Activated T-helper 1 cell treated with anti-CD3 and anti-CD28 coated beads, Interleukin-2, amount 50 U/mL, for 16 hours (primary cell): ENCODE results near the gene WWTR1.

Source experiments
- DNase-seq, 2 donors: peaks; one replicate each; pipeline ENCODE4 v3.0.0-alpha.2; 2020; ENCODE audit warnings: low read depth in 1 of 2, low spot score in 1 of 2

Gene WWTR1

DNA sequence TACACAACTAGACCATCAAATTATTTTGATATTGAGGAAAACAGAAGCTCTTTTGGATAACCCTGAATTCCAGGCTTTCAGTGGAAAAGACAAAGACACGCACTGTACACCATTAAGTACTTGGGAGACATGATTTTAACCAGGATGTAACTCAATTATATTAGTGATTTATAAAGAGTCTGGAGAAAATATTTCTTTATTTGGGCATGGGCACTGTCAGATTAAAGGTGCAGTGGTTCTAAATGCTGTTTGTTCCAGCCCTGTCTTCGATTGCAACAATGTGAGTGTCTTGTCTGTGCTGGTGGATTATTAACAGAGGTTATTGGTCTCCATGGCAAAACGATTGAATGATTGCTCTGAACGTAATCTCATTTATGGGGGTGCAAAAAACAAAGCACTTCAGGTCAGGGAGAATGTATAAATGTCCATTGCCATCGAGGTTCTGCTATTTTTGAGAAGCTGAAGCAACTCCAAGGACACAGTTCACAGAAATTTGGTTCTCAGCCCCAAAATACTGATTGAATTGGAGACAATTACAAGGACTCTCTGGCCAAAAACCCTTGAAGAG lies 183.5 kb downstream of the WWTR1 start, which contains the start of gene TM4SF4:
Gene TM4SF4 (plus strand): TSS at position 448 of the 568 bp plus-strand sequence. CDS start 181 bp downstream, outside the sequence.
- no peak for DNase-seq

DNA sequence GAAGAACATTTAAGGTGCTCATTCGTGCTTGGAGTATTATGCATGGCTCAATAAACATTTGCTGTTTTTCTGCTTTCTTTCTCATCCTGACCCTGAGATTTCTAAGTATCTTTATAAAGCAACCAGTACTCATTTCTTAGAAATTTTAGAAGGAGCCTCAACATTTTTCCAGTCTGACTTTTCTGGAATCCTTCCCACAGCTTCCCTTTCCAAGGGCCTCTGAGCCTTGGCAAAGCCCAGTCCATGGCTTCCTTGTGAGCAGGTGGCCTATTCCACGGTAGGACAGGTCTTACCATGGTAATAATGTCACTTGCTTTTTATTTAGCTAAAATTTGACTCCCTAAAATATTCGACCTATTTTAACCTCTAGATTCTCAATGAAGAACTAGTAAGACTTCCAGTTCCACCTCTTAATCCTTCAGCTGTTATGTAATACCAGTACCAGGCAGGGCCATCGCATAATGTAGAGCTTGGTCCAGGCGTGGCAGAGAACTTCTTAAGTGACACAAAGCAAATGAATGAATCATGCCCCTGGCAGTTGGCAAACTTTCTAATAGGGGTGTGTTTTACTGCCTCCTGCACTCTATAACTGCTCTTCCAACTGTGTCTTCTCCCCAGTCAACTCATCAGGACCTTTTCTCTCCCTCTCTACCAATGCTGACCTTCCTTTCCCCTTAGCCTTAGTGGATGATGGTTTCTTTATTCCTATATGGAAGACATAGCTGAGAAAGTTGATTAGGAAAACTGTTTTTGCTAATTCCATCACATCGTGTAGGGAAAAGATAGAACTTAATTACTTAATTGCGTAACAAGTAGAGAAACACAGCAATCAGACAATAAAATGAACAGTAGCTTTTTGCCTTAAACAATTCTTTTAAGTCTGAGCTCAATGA lies 184.2 kb downstream of the WWTR1 start:
- no peak for DNase-seq

DNA sequence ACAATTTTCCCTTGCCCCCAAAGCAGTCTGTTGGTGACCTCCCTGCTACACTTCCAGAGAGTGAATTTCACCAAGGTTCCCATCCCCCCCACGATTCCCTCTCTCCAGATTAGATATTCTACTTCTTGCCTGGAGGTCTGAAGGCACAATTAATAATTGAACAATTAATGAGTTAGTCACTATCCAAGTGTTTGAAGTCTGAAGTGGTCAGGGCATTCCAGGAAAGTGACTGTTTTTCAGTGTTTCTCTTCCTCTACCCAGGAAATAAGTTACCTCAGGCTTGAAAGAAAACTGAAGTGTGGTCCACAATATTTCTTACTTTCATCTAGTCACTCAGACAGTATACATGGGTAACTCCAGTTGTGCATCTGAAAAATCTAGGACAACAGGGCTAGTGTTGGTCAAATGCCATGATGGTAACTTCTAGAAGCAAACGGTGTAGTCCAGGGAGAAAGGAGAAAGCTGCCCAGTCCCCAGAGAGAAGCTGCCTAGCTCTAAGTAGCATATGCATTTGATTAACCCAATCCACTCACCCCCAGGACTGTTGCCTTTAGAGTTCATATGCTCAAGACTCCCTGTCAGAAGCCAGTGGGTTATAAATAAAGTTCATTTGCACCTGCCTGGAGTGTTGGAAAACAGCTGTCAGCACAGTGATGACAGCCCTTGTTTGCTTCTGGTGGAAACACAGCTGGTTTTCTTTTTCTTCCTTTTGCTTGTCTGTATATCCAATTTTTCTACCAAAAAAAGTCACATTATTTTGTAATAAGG lies 185.6 kb downstream of the WWTR1 start:
- DNase-seq = no peak

DNA sequence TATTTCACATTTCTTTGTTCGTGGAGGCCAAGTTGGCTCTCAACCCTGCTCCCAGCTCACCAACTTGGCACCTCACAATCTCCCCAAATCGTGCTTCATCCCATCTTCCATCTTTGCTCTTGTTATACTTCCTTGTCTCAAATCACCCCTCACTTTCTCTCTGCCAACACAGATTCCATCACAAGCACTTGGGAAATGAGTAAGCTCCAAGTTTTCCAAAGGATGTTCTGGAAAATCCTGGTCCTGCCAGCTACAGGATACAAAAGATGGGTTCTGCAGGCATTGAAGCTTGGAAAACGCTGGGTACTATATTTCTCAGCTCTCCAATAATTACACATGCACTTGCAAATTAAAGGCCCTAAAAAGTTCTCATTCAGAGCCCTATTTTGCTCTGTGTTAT lies 187.4 kb downstream of the WWTR1 start:
- no peak for DNase-seq

DNA sequence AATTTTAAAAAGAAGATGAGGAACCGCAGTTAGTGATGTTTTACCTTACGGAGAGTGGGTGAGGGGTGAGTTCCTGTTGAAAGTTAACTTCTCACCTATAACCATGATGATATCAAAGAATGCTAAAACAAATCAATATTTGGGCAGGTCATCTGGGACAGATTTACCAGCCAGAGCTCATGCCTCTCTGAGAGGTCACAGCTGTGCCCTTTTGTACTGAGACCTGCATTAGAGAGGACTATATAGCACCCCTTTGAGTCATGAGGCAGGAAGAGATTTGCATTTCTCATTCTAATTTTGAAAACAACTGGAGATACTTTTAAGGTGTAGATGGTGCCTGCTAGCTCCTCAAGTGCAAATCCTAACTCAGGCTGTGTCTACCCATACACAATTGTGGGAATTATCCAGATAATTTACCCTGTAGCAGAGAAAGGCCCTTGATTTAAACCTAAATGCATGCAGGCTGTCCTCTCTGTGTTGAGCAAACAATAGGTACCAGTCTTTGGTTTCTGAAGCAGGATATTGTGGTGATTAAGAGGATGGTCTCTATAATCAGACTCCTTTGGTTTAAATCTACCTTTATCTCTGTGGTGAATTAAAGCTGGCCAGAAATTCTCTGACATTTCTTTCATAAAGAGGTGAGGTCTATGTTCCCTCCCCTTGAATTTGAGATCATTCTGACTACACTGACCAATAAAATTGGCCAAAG lies 189.2 kb downstream of the WWTR1 start:
- no peak for DNase-seq
